Calu3 (cell line): ENCODE data around the gene UBR3. TPM values are rescaled to one million over a fixed set of nuclear protein-coding genes. Genes with fewer than 3 reads are reported as not detected.

Experiments
- BruUV-seq: library from RNA; stranded (reverse); fragments of 400-500 nt; replicated peaks from 2 replicates; lab custom pipeline; 2021; lab: Mats Ljungman, UMichigan
- CTCF ChIA-PET: fragments of 300-600 bp; sonication (Branson Sonifier 250); formaldehyde crosslinking; loops from one replicate; lab custom pipeline; 2022; ENCODE audit warnings: antibody characterized with exemption; lab: Charles Lee
- DNase-seq: peaks from one replicate; pipeline ENCODE4 v3.0.0; 2022
- H3K27ac Mint-ChIP-seq: one replicate; pipeline ENCODE4 v1.8.0; 2022; ENCODE audit warnings: mixed read lengths; ENCODE audit not compliant: unreplicated experiment
- H3K27me3 Mint-ChIP-seq: one replicate; pipeline ENCODE4 v1.8.0; 2022; ENCODE audit warnings: mixed read lengths; ENCODE audit not compliant: unreplicated experiment
- H3K36me3 Mint-ChIP-seq: one replicate; pipeline ENCODE4 v1.8.0; 2022; ENCODE audit warnings: mild to moderate bottlenecking, moderate library complexity, mixed read lengths; ENCODE audit not compliant: insufficient read depth, unreplicated experiment
- H3K4me1 Mint-ChIP-seq: one replicate; pipeline ENCODE4 v1.8.0; 2022; ENCODE audit warnings: mild to moderate bottlenecking, low read depth, mixed read lengths; ENCODE audit not compliant: unreplicated experiment
- H3K4me3 Mint-ChIP-seq: one replicate; pipeline ENCODE4 v1.8.0; 2022; ENCODE audit warnings: mild to moderate bottlenecking, low read depth, moderate library complexity, mixed read lengths; ENCODE audit not compliant: unreplicated experiment
- H3K9me3 Mint-ChIP-seq: one replicate; pipeline ENCODE4 v1.8.0; 2022; ENCODE audit warnings: low read depth, mixed read lengths; ENCODE audit not compliant: unreplicated experiment
- CTCF ChIP-seq: fragments of 200-600 bp; IDR thresholded peaks from one replicate; pipeline ENCODE4 v1.8.0; 2022; ENCODE audit warnings: antibody characterized with exemption; ENCODE audit not compliant: unreplicated experiment
- intact Hi-C: fragments of 100-400 bp; cut with micrococcal nuclease; formaldehyde crosslinking; loops from one replicate; pipeline ENCODE4 v1.10.0; 2022; ENCODE audit not compliant: unreplicated experiment
- total RNA-seq: library from RNA; stranded (reverse); gene quantifications from 2 replicates; pipeline ENCODE4 v1.2.3, GENCODE V29; 2022

Gene UBR3
- total RNA-seq, 1 experiment from 2014 or later: 33.1 TPM

GRCh38 chr2:170020777-170021176, 193.5 kb downstream of the UBR3 start:
- no peak for TF ChIP-seq CTCF
- H3K4me1 Mint-ChIP-seq: no peaks in the 10 kb centered on the region
- H3K36me3 Mint-ChIP-seq: no peaks in the 10 kb centered on the region
- CTCF ChIA-PET: no interaction called here
- DNase-seq: no peak
- BruUV-seq: no TSS peak
- no peak overlapping the region for H3K4me3 Mint-ChIP-seq
- H3K27ac Mint-ChIP-seq: no peak overlapping the region
- H3K27me3 Mint-ChIP-seq: no peaks in the 10 kb centered on the region
- H3K9me3 Mint-ChIP-seq: no peaks in the 10 kb centered on the region
- intact Hi-C loops: no loop called here

GRCh38 chr2:170022692-170023091, 195.4 kb downstream of the UBR3 start:
- Mint-ChIP-seq H3K27me3 (no peaks in the 10 kb centered on the region), H3K36me3 (no peaks in the 10 kb centered on the region), H3K27ac (no peak overlapping the region), H3K4me1 (no peaks in the 10 kb centered on the region), H3K9me3 (no peaks in the 10 kb centered on the region), H3K4me3 (no peak overlapping the region)
- CTCF ChIA-PET: no interaction called here
- BruUV-seq: no TSS peak
- intact Hi-C loops: no loop called here
- no peak for TF ChIP-seq CTCF
- no peak for DNase-seq

DNA sequence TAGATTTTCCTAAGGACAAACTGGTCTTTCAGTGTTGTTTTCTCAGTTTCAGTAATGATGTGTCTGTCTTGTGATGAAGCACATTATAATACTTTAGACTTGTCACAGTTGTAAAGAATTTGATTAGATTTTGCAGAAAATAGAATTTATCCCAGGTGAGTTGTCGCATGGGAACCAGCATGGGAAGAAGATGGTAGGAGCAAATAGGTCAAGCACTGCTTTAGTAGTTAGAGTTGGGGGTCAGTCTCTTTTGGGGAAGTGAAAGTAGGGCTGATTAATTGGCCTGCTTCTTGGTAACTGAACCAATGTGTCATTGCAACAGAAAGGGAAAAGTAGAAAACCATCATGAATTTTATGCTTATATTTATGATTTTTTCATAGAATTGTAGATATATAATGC, 197.5 kb downstream of the UBR3 start:
- H3K4me1 Mint-ChIP-seq: no peaks in the 10 kb centered on the region
- H3K4me3 Mint-ChIP-seq: no peak overlapping the region
- H3K9me3 Mint-ChIP-seq: no peaks in the 10 kb centered on the region
- no peak for TF ChIP-seq CTCF
- no peaks in the 10 kb centered on the region for H3K36me3 Mint-ChIP-seq
- BruUV-seq: no TSS peak
- H3K27ac Mint-ChIP-seq: no peak overlapping the region
- intact Hi-C loops: no loop called here
- CTCF ChIA-PET: no interaction called here
- no peak for DNase-seq
- H3K27me3 Mint-ChIP-seq: no peaks in the 10 kb centered on the region

DNA sequence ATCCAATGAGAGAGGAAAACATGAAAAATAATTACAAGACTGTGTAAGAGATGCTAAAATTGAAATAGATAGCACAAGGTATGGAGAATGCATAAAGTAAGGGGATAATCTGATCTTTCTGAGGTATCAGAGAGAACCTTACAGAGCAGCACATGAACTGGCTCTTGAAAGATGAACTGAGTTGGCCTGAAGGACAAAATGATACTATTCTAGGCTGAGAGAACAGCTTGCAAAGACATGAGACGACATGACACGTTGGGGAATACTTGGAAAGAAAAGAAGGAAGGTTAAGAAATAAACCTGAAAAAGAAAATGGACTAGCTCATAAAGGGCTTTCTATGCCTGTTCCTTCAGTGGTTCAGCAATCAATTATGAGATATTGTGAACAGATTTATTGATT, 198.0 kb downstream of the UBR3 start:
- TF ChIP-seq CTCF: no peak
- CTCF ChIA-PET: no interaction called here
- Mint-ChIP-seq H3K4me3 (no peak overlapping the region), H3K36me3 (no peaks in the 10 kb centered on the region), H3K27me3 (no peaks in the 10 kb centered on the region), H3K27ac (no peak overlapping the region), H3K4me1 (no peaks in the 10 kb centered on the region), H3K9me3 (no peaks in the 10 kb centered on the region)
- no peak for DNase-seq
- no TSS peak for BruUV-seq
- intact Hi-C loops: no loop called here
